Endothelial cell of umbilical vein (primary cell): ENCODE data around the gene TTC27. TPM values are rescaled to one million over a fixed set of nuclear protein-coding genes. Genes with fewer than 3 reads are reported as not detected.

Experiments
- BruUV-seq: library from RNA; stranded (reverse); fragments of 400-500 nt; replicated peaks from 2 replicates; lab custom pipeline; 2021; lab: Mats Ljungman, UMichigan
- CTCF ChIA-PET: fragments of 300-600, 350-600 bp; sonication (Branson Sonifier 250); formaldehyde crosslinking; loops from one replicate; lab custom pipeline; 2021; ENCODE audit warnings: antibody characterized with exemption, inconsistent platforms; lab: Charles Lee
- POLR2A ChIA-PET: fragments of 300-600, 350-600 bp; sonication (Branson Sonifier 250); formaldehyde crosslinking; loops from one replicate; lab custom pipeline; 2021; ENCODE audit warnings: antibody characterized with exemption, inconsistent platforms; lab: Charles Lee
- DNase-seq: peaks from one replicate; pipeline ENCODE4 v3.0.0-alpha.2; 2011; ENCODE audit warnings: low read depth, low spot score
- FAIRE-seq: peaks from 2 replicates; lab custom pipeline; 2011; peaks lifted over from hg19 to GRCh38; lab: Jason Lieb, UNC
- H2AFZ ChIP-seq: 2 replicates; pipeline ENCODE4 v1.6.0; 2012; ENCODE audit warnings: low read depth, low read length, control low read depth, inconsistent platforms
- H3K27ac ChIP-seq: 2 replicates; pipeline ENCODE4 v1.5.1; 2011; ENCODE audit warnings: low read depth, mild to moderate bottlenecking, control low read depth, low read length, moderate library complexity; ENCODE audit not compliant: insufficient read depth
- H3K27me3 ChIP-seq, 2 experiments: 2 replicates each; pipeline versions ENCODE4 v1.6.0 to v1.6.1; 2011; ENCODE audit warnings: low read length in 2 of 2, mixed read lengths in 1 of 2; ENCODE audit not compliant: control insufficient read depth in 2 of 2, insufficient read depth in 2 of 2
- H3K36me3 ChIP-seq, 2 experiments: 2 replicates in 1 of 2; 3 replicates in 1 of 2; pipeline ENCODE4 v1.5.1; 2011; ENCODE audit warnings: low read length in 2 of 2, mild to moderate bottlenecking in 1 of 2, moderate library complexity in 1 of 2; ENCODE audit not compliant: control insufficient read depth in 2 of 2, insufficient read depth in 2 of 2; ENCODE audit errors: extremely low read depth in 1 of 2
- H3K4me1 ChIP-seq: 3 replicates; pipeline ENCODE4 v1.5.1; 2011; ENCODE audit warnings: mild to moderate bottlenecking, low read length; ENCODE audit not compliant: control insufficient read depth, insufficient read depth; ENCODE audit errors: extremely low read depth
- H3K4me2 ChIP-seq: 2 replicates; pipeline ENCODE4 v1.6.1; 2011; ENCODE audit warnings: low read length, control low read depth, mixed read lengths; ENCODE audit not compliant: insufficient read depth
- H3K4me3 ChIP-seq, 3 experiments: fragments of 200-600 bp in 1 of 3; sonication (generic), shearing (Covaris generic) in 1 of 3; replicated peaks in 1 of 3; 2 replicates each; pipeline ENCODE4 v1.5.1; 2011 to 2016; ENCODE audit warnings: control low read depth in 3 of 3, low read length in 3 of 3, mild to moderate bottlenecking in 2 of 3, inconsistent platforms in 1 of 3, low read depth in 1 of 3, moderate library complexity in 1 of 3; ENCODE audit not compliant: insufficient read depth in 1 of 3
- H3K79me2 ChIP-seq: 2 replicates; pipeline ENCODE4 v1.6.0; 2012; ENCODE audit warnings: low read length, inconsistent platforms; ENCODE audit not compliant: control insufficient read depth, insufficient read depth
- H3K9ac ChIP-seq: replicated peaks from 2 replicates; pipeline ENCODE3; 2011; ENCODE audit warnings: low read length, control low read depth; ENCODE audit not compliant: insufficient read depth; ENCODE audit errors: extremely low read depth
- H3K9me1 ChIP-seq: replicated peaks from 3 replicates; pipeline ENCODE4 v1.6.0; 2011; ENCODE audit warnings: mild to moderate bottlenecking, low read length; ENCODE audit not compliant: control insufficient read depth, insufficient read depth; ENCODE audit errors: extremely low read depth
- H3K9me3 ChIP-seq: replicated peaks from 2 replicates; pipeline ENCODE4 v1.5.1; 2012; ENCODE audit warnings: low read length, inconsistent platforms; ENCODE audit not compliant: control insufficient read depth, insufficient read depth
- H4K20me1 ChIP-seq: replicated peaks from 2 replicates; pipeline ENCODE3; 2011; ENCODE audit warnings: mild to moderate bottlenecking, low read length; ENCODE audit not compliant: control insufficient read depth, insufficient read depth; ENCODE audit errors: extremely low read depth
- EZH2 ChIP-seq: IDR thresholded peaks from 2 replicates; pipeline ENCODE4 v1.6.1; 2012; ENCODE audit warnings: borderline replicate concordance, low read depth, mild to moderate bottlenecking, moderate library complexity, low read length, inconsistent platforms; ENCODE audit not compliant: severe bottlenecking
- FOS ChIP-seq: IDR thresholded peaks from 2 replicates; pipeline ENCODE4 v1.6.1; 2011; ENCODE audit warnings: mild to moderate bottlenecking, low read length, moderate library complexity, borderline replicate concordance; ENCODE audit not compliant: insufficient read depth
- GATA2 ChIP-seq: IDR thresholded peaks from 2 replicates; pipeline ENCODE4 v1.7.0; 2011; ENCODE audit warnings: low read depth, mild to moderate bottlenecking, moderate library complexity, mixed read lengths, low read length; ENCODE audit not compliant: insufficient read length, insufficient read depth
- JUN ChIP-seq: IDR thresholded peaks from 2 replicates; pipeline ENCODE4 v1.6.1; 2011; ENCODE audit warnings: borderline replicate concordance, low read depth; ENCODE audit not compliant: insufficient read length, insufficient read depth
- MYC ChIP-seq: IDR thresholded peaks from one replicate; pipeline ENCODE4 v1.6.1; 2011; ENCODE audit warnings: mild to moderate bottlenecking, low read depth, low read length
- POLR2A ChIP-seq: IDR thresholded peaks from 2 replicates; pipeline ENCODE4 v1.6.1; 2012; ENCODE audit warnings: low read depth, mild to moderate bottlenecking, control low read depth, low read length
- POLR2AphosphoS5 ChIP-seq: IDR thresholded peaks from 2 replicates; pipeline ENCODE4 v1.6.1; 2012; ENCODE audit warnings: low read depth, mild to moderate bottlenecking, control low read depth, low read length, moderate library complexity; ENCODE audit not compliant: insufficient read depth
- dilution Hi-C: fragments of 300-500 bp; cut with MboI; formaldehyde crosslinking; loops from one replicate; pipeline ENCODE4 v1.15.0; 2019; ENCODE audit warnings: low sequenced_read_pairs; ENCODE audit not compliant: extremely low pct_ligation_motif_present
- intact Hi-C: fragments of 100-400 bp; cut with micrococcal nuclease; formaldehyde crosslinking; loops from one replicate; pipeline ENCODE4 v1.10.0; 2022
- polyA plus RNA-seq, 4 experiments: library from polyadenylated mRNA; depleted of rRNA in 3 of 4; stranded (reverse) in 3 of 4; unstranded in 1 of 4; fragments of >200 nt; gene quantifications; 2 replicates each; pipeline versions ENCODE4 v1.2.1 to v1.2.3, GENCODE V29; 2011 to 2012; ENCODE audit warnings: missing spikeins in 1 of 4
- total RNA-seq: library from RNA; stranded (reverse); gene quantifications from 2 replicates; pipeline ENCODE4 v1.2.3, GENCODE V29; 2021
- TF ChIP-seq, protein P1 (sequence below): IDR thresholded peaks from 2 replicates; pipeline ENCODE4 v1.6.1; 2011; ENCODE audit not compliant: insufficient read depth, insufficient read length
- TF ChIP-seq, protein P2 (sequence below), 2 donors: IDR thresholded peaks; 1 replicate in 1 of 2; 2 replicates in 1 of 2; pipeline ENCODE4 v1.5.1; 2011; ENCODE audit warnings: low read length in 2 of 2, mild to moderate bottlenecking in 2 of 2, moderate library complexity in 2 of 2, control low read depth in 1 of 2, inconsistent platforms in 1 of 2, low read depth in 1 of 2; ENCODE audit not compliant: insufficient read depth in 1 of 2; ENCODE audit errors: extremely low read depth in 1 of 2

TTC27 gene
- total and polyA plus RNA-seq, 2 donors (not counting 3 experiments of a cell fraction or from before 2014, with no cell fraction given) = 16.3 to 20.1 TPM

DNA sequence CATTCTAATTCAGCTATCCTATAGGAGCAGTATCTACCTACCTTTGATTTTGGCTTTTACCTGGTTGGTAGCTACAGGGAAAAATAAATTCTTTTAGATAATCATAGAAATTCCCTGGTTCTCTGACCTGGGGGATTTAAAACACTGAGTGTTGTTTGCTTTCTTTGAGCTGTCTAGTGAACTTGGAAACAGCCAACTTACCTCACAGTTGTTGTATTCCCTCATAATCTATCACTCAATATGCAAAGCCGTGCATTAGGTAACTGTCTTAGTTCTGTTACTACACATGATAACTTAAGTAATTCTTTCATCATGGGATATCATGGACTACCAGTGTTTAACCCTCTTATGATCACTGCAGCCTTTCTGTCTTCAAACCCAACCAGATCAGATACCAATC is 127.8 kb downstream of the TTC27 start:
- no peak for DNase-seq
- Histone ChIP-seq H3K4me2 (no peak overlapping the region), H3K27ac (no peak overlapping the region), H3K27me3 (no peaks in the 10 kb centered on the region), H4K20me1 (no peaks in the 10 kb centered on the region), H3K4me1 (peaks cover 2% of the 10 kb centered on the region), H3K9ac (no peak overlapping the region), H3K9me3 (no peaks in the 10 kb centered on the region), H3K36me3 (peaks cover 0 to 2% of the 10 kb centered on the region in 2 experiments), H3K79me2 (no peaks in the 10 kb centered on the region), H3K4me3 (no peak overlapping the region), H3K9me1 (no peaks in the 10 kb centered on the region), H2AFZ (no peak overlapping the region)
- BruUV-seq = no TSS peak
- ChIA-PET POLR2A (no interaction called here), CTCF (no interaction called here)
- intact Hi-C loops = no loop called here
- TF ChIP-seq POLR2A (no peak), FOS (no peak), MYC (no peak), GATA2 (no peak), POLR2AphosphoS5 (no peak), EZH2 (no peak), JUN (no peak)
- TF ChIP-seq, protein P1, sequence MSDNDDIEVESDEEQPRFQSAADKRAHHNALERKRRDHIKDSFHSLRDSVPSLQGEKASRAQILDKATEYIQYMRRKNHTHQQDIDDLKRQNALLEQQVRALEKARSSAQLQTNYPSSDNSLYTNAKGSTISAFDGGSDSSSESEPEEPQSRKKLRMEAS = no peak
- TF ChIP-seq, protein P2, sequence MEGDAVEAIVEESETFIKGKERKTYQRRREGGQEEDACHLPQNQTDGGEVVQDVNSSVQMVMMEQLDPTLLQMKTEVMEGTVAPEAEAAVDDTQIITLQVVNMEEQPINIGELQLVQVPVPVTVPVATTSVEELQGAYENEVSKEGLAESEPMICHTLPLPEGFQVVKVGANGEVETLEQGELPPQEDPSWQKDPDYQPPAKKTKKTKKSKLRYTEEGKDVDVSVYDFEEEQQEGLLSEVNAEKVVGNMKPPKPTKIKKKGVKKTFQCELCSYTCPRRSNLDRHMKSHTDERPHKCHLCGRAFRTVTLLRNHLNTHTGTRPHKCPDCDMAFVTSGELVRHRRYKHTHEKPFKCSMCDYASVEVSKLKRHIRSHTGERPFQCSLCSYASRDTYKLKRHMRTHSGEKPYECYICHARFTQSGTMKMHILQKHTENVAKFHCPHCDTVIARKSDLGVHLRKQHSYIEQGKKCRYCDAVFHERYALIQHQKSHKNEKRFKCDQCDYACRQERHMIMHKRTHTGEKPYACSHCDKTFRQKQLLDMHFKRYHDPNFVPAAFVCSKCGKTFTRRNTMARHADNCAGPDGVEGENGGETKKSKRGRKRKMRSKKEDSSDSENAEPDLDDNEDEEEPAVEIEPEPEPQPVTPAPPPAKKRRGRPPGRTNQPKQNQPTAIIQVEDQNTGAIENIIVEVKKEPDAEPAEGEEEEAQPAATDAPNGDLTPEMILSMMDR (IDR thresholded peaks at IDR 0.05; ENCODE audit: extremely low read depth in 1 of 2, insufficient read depth in 1 of 2, low read depth in 1 of 2, low read length in 2 of 2) = no peak
- dilution Hi-C loops = no loop called here
- FAIRE-seq = no peak
